ENCODE data around the gene VANGL2. TPM values are rescaled to one million over a fixed set of nuclear protein-coding genes. Genes with fewer than 3 reads are reported as not detected.
A peak's percentile ranks its signal among the peaks of the same experiment; 100 is the strongest.

Gene VANGL2
- total and polyA plus RNA-seq, 9 of the 15 experiments (the other 6 are each of a cell fraction or from before 2014, with no cell fraction given) = 0.28 to 4.0 (median 0.98) TPM

DNA sequence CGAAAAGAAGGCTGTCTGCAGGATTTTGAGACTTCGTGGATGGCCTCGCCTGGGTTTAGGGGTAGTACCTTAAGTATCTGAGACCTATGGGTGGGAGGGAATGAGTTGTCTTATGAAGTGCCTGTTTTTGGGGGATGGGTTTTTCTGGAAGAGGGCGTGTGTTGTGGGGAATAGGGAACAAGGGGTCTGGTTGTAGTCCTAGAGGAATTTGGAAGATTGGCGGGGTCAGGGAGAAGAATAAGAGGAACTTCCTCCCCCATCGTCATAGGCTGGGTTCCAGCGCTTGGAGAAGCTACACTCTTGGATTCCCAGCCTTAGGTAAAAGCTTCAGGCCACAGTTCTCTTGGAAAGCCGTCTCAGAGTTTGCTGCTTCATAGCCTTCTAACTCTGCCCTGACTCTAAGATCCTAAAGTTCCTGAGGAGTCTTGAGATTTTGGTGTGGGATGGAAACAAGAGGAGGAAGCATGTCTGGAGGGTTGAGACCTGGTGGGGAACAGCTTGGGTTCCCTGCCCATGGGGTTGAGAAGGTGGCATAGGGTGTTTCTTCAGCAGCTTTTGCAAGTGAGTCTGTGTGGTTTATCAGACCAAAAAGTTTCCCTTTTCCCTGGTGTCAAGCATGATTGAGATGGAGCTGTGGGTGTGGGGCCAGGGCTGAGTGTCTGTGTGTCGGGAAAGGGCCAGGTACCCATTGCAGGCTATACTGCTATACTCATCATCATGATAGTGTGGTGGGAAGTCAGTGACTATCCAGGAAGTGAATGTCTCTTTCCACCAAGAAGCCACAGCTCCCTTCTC lies 1.8 kb downstream of the VANGL2 start (continued):
- TF ChIP-seq NFRKB (IDR thresholded peaks at IDR 0.05; ENCODE audit: low read depth) (no peak), SRSF7 (optimal IDR thresholded peaks at IDR 0.05; ENCODE audit: low read depth, low read length) (no peak), TBL1XR1 (IDR thresholded peaks at IDR 0.05; ENCODE audit: low read length in 2 of 2) (no peak), LEF1 (IDR thresholded peaks at IDR 0.05) (no peak)
- TF ChIP-seq, protein P1, sequence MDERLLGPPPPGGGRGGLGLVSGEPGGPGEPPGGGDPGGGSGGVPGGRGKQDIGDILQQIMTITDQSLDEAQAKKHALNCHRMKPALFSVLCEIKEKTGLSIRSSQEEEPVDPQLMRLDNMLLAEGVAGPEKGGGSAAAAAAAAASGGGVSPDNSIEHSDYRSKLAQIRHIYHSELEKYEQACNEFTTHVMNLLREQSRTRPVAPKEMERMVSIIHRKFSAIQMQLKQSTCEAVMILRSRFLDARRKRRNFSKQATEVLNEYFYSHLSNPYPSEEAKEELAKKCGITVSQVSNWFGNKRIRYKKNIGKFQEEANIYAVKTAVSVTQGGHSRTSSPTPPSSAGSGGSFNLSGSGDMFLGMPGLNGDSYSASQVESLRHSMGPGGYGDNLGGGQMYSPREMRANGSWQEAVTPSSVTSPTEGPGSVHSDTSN (CRISPR knock-in tag; IDR thresholded peaks at IDR 0.05; ENCODE audit: low read depth) = no peak
- TF ChIP-seq, protein P1 (tag; conservative IDR thresholded peaks at IDR 0.05; ENCODE audit: low read depth) = no peak

DNA sequence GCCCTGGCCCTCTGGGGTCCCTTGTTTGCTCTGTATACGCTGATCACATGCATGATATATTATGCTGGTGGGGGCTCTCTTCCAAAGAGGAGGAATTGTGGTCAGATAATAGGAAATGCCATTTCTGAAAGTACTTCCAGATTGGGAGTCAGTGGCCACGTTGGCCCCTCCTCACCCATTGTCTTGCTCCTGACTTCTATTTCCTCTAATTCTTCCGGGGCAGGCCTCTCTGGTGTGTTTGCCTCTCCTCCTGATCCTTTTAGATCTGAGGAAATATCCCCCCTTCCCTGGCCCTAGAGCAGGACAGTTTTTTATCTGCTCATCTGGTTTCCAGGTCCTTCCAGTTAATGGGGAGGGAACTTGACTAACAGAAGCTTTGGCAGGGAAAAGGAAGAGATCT lies 2.9 kb downstream of the VANGL2 start:
- TF ChIP-seq TAF7 (tag; IDR thresholded peaks at IDR 0.05) = no peak
- TF ChIP-seq NR2C2 (CRISPR knock-in tag; IDR thresholded peaks at IDR 0.05) = no peak
- TF ChIP-seq NR2C2 (tag; IDR thresholded peaks at IDR 0.05) = peak; percentile 49; the same call in 1 of the 2 replicates
- no peaks in the 10 kb centered on the region for H3K9me1 ChIP-seq (ENCODE audit: control insufficient read depth, insufficient read depth, low read length)
- no peak for DNase-seq (ENCODE audit: extremely low read depth in 1 of 4, low spot score in 3 of 4)
- H3K27ac ChIP-seq (ENCODE audit: extremely low read depth, low read depth, low read length) = no peak overlapping the region
- H3K36me3 ChIP-seq (ENCODE audit: control insufficient read depth, insufficient read depth, low read length) = no peaks in the 10 kb centered on the region
- no peaks in the 10 kb centered on the region for H3K79me2 ChIP-seq (ENCODE audit: control insufficient read depth, insufficient read depth, low read length)
- BruUV-seq (replicated peaks) = no TSS peak
- H3K27me3 ChIP-seq (ENCODE audit: control insufficient read depth in 2 of 2, insufficient read depth in 2 of 2, low read length in 2 of 2) = peaks cover 3 to 14% of the 10 kb centered on the region in 2 experiments; a peak in 3 of 5 replicates
- POLR2A ChIA-PET = no interaction called here
- no peak overlapping the region for H2AFZ ChIP-seq (ENCODE audit: low read depth, low read length)
- H4K20me1 ChIP-seq (replicated peaks; ENCODE audit: control insufficient read depth, insufficient read depth, low read length) = 0 out of 2 replicates have a peak, but pooled peaks cover 4% of the 10 kb centered on the region
- CTCF ChIA-PET (ENCODE audit: low intra/inter-chr PET ratio) = no interaction called here
- 15% methylated on average over 3 of the region's 3 CpGs for WGBS (ENCODE audit: insufficient coverage, low coverage, missing lambda C conversion rate)
- intact Hi-C loops (cut with micrococcal nuclease) = no loop called here
- no peak for ATAC-seq
- H3K9me3 ChIP-seq (replicated peaks; ENCODE audit: control insufficient read depth, insufficient read depth, low read depth, low read length) = no peaks in the 10 kb centered on the region
- no peak overlapping the region for H3K4me2 ChIP-seq (ENCODE audit: insufficient read depth, low read length)
- no peak overlapping the region for H3K4me3 ChIP-seq
- no peak for FAIRE-seq
- in situ Hi-C loops (cut with MboI) = no loop called here
- H3K4me1 ChIP-seq (replicated peaks in 1 of 2; ENCODE audit: control insufficient read depth in 2 of 2, insufficient read depth in 2 of 2, low read length in 2 of 2) = peaks cover 16 to 31% of the 10 kb centered on the region in 2 experiments; a peak in 4 of 5 replicates
- no peak overlapping the region for H3K9ac ChIP-seq (ENCODE audit: insufficient read depth in 1 of 2, low read depth in 2 of 2, low read length in 2 of 2)

Data from K562 (cell line).